Adipocyte (in vitro differentiated cells): ENCODE measurements around the gene ADAD2.

ENCODE experiments used
- DNase-seq: peaks from one replicate; pipeline ENCODE4 v3.0.0-alpha.2; 2015; ENCODE audit warnings: low read depth
- H3K27me3 ChIP-seq: replicated peaks from 2 replicates; pipeline ENCODE4 v1.7.0; 2013; ENCODE audit warnings: mild to moderate bottlenecking, low read length, moderate library complexity; ENCODE audit not compliant: control insufficient read depth, insufficient read depth
- H3K36me3 ChIP-seq: 2 replicates; pipeline ENCODE4 v1.7.0; 2013; ENCODE audit warnings: low read length, mild to moderate bottlenecking, moderate library complexity; ENCODE audit not compliant: control insufficient read depth, insufficient read depth, severe bottlenecking
- H3K4me1 ChIP-seq: 2 replicates; pipeline ENCODE4 v1.7.0; 2013; ENCODE audit warnings: mild to moderate bottlenecking, low read length, moderate library complexity; ENCODE audit not compliant: control insufficient read depth, insufficient read depth
- H3K4me3 ChIP-seq: 2 replicates; pipeline ENCODE4 v1.7.0; 2013; ENCODE audit warnings: mild to moderate bottlenecking, low read length, moderate library complexity
- H3K9ac ChIP-seq: 2 replicates; pipeline ENCODE4 v1.7.0; 2013; ENCODE audit warnings: mild to moderate bottlenecking, low read length, moderate library complexity
- H3K9me3 ChIP-seq: 2 replicates; pipeline ENCODE4 v1.7.0; 2013; ENCODE audit warnings: mild to moderate bottlenecking, low read length, moderate library complexity; ENCODE audit not compliant: control insufficient read depth

The ADAD2 gene

DNA sequence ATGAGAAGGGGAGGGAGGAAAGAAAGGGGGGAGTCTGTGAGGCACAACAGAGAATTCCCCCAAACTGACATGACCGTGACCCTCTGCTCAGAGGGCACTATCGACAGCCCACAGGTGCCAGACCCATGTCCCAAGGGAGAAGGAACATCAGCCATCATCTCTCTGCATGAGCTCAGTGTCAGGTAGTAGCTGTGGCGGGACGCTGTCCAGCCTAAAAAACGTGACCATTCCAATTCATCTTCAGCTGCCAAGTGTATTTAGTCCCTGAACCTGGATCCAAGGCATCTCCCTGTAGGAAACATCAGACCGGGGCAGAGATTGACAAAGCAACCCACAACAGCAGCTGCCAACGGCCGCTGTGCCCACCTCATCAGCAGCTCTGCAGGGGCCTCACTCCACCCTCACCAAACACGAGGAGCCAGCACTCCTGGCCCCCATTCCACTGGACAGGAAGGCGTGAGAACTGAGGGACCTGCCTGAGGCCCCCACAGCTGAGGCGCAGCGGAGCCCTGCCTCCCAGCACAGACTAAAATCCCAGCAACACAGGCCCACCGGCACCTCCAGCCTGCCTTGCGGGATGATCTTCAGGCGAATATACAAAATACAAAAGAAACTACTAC is 12.7 kb upstream of the ADAD2 start:
- DNase-seq = no peak
- Histone ChIP-seq H3K9ac (no peak overlapping the region), H3K36me3 (peaks cover 34% of the 10 kb centered on the region), H3K9me3 (no peaks in the 10 kb centered on the region), H3K27me3 (peaks cover 4% of the 10 kb centered on the region), H3K4me3 (no peak overlapping the region), H3K4me1 (peaks cover 35% of the 10 kb centered on the region)

DNA sequence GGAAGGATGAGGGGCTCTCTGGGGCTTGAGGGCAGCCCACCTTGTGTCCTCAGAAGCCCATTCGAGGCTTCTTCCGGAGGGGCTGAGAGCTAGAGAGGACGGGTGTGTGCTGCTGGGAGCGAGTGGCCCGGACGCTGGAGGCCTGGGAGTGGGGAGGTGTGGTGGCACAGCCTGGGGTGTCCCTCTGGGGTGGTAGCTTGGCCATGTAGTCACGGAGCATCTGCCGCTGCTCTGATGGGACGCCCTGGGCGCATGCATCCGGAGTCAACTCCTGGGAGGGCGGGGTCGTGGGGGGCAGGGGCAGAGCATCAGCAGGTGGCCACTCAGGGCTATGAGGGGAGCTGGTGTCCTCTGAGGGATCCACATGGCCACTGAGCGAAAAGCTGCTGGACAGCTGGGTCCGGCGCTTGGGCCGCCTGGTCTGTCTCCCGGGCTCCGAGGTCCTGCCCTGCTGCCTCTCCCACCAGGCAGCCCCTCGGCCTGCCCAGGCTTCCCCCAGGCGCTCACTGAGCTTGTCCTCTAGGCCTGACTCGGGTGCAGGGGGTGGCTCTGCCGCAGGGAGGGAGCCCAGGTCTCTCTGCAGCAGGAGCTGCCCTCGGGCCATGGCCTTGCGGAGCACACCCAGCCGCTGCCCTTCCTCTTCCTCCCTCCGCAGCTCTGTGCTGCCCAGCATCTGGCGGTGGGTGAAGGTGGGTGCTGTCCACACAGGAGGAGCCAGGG is 11.9 kb upstream of the ADAD2 start:
- H3K9me3 ChIP-seq = no peaks in the 10 kb centered on the region
- DNase-seq = no peak
- H3K9ac ChIP-seq = no peak overlapping the region
- peaks cover 2% of the 10 kb centered on the region for H3K27me3 ChIP-seq
- H3K4me1 ChIP-seq = peaks cover 35% of the 10 kb centered on the region
- H3K36me3 ChIP-seq = peaks cover 37% of the 10 kb centered on the region
- H3K4me3 ChIP-seq = no peak overlapping the region

DNA sequence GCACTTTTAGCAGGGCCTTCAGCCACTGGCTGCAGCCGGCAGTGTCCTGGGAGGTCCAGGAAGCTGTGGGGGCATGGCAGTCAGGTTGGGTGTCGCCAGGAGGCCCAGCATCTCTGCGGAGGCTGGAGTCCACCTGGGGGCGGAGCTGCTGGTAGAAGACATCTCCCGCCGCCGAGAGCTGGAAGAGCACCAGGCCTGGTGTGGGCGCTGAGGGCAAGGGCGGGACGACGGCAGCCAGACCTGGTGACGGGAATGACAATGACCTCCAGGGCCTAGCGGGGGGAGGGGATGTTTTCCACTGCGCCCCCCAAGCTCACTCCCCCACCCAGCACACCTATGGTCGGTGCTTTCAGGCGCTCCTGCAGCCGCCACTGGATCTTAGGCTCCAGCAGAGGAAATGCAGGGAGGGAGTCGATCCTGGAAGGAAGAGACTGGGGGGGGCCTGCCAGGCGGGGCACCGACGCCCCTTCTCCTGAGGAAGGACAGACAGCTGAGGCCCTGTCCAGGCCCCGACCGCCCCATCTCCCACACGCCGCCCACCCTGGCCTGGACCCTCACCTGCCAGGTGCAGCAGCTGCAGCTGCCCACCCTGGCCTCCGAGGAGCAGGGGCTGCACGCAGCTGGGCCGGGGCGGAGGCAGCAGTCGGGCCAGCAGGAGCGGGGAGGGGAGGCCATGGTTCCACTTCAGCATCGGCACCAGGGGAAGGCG is 11.2 kb upstream of the ADAD2 start:
- no peaks in the 10 kb centered on the region for H3K9me3 ChIP-seq
- DNase-seq = no peak

DNA sequence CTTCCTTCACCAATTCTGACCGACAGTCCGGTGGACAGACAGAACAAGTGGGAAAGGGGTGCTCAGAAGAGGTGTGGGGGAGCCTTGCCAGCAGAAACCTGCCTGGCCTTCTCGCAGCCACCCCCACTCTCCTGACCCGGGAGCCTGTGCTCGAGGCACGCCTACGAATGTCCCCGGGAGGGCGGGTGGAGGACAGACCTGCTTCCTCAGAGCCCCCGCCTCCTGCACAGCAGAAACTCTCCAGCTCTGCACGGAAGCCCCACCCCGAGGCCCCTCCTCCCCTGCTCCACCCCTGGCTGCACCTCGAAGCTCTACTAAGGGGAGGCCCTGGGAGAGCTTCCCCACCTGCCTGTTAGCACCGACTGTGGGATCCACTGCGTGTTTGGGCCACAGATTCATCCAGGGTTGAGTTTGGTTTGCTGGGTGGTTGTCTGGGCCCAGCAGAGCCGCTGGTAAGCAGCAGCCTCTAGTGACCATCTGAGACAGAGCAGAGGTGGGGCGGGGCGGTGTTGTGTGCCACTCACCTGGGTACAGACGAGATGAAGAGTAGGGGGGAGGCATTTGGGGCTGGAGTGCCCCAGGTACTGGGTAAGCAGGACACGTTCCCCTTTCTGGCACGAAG is 10.3 kb upstream of the ADAD2 start:
- peaks cover 28% of the 10 kb centered on the region for H3K4me1 ChIP-seq
- H3K4me3 ChIP-seq = no peak overlapping the region
- no peak for DNase-seq
- no peaks in the 10 kb centered on the region for H3K27me3 ChIP-seq
- H3K36me3 ChIP-seq = peaks cover 37% of the 10 kb centered on the region
- H3K9me3 ChIP-seq = no peaks in the 10 kb centered on the region
- no peak overlapping the region for H3K9ac ChIP-seq

More for the DNA sequence above, 11.2 kb upstream of the ADAD2 start:
- no peak overlapping the region for H3K9ac ChIP-seq
- peaks cover 37% of the 10 kb centered on the region for H3K36me3 ChIP-seq
- no peak overlapping the region for H3K4me3 ChIP-seq
- H3K27me3 ChIP-seq = no peaks in the 10 kb centered on the region
- H3K4me1 ChIP-seq = peaks cover 35% of the 10 kb centered on the region

DNA sequence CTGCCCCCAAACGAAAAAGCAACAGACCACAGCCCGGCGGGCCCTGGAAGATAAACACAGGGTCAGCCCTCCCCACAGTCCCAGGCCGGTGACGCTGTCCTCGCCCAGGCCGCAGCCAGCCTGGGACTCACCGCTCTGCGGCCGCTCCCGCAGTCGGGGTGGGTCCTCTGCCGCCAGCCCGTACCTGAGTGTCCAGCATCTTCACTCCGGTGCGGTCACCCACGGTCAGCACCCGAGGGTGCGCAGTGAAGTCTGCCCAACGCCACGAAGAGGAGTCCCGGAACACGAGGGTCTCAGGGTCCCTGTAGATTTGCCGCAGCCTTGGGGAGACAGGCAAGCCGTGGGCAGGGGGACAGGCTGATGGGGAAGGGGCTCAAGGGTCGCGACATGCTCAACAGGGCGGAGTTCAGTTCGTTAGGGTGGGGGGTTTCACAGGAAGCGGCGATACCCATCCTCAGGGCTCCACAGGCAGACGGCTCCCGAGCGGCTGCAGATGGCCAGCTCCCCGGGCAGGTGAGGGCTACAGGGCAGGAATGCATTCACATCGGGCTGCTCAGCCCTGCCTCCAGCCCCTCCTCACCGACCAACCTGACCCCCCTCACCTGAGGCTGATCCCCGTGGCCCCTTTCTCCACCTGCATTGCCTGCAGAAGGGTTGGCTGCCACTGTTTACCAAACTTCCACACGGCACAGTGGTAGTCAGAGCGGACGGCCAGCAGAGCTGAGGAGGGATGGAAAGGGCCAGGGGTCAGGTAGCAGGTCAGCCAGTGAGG is 9.6 kb upstream of the ADAD2 start:
- Histone ChIP-seq H3K27me3 (no peaks in the 10 kb centered on the region), H3K9me3 (no peaks in the 10 kb centered on the region), H3K9ac (no peak overlapping the region), H3K36me3 (peaks cover 37% of the 10 kb centered on the region), H3K4me1 (peaks cover 21% of the 10 kb centered on the region), H3K4me3 (no peak overlapping the region)
- no peak for DNase-seq

DNA sequence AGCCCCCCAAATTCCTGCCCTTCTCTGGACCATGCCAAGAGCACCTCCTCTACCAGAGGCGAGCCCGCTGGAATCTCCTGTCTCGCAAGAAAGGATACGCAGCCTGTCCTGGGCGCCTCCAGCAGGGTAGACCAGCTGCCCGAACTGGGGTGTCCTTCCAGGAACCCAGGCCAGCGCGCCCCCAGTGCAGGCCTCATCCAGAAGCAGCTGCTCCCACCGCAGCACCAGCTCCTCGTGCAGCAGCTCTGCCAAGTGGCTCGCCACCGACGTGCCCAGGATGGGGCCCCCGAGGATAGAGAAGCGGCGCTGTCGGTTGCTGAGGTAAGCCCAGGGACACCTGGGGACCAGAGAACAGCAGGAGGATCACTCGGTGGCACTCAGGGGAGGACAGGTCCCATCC is 8.9 kb upstream of the ADAD2 start:
- H3K4me1 ChIP-seq = peaks cover 14% of the 10 kb centered on the region
- no peak for DNase-seq
- H3K36me3 ChIP-seq = peaks cover 37% of the 10 kb centered on the region
- H3K4me3 ChIP-seq = no peak overlapping the region
- H3K27me3 ChIP-seq = no peaks in the 10 kb centered on the region
- H3K9me3 ChIP-seq = no peaks in the 10 kb centered on the region
- no peak overlapping the region for H3K9ac ChIP-seq

DNA sequence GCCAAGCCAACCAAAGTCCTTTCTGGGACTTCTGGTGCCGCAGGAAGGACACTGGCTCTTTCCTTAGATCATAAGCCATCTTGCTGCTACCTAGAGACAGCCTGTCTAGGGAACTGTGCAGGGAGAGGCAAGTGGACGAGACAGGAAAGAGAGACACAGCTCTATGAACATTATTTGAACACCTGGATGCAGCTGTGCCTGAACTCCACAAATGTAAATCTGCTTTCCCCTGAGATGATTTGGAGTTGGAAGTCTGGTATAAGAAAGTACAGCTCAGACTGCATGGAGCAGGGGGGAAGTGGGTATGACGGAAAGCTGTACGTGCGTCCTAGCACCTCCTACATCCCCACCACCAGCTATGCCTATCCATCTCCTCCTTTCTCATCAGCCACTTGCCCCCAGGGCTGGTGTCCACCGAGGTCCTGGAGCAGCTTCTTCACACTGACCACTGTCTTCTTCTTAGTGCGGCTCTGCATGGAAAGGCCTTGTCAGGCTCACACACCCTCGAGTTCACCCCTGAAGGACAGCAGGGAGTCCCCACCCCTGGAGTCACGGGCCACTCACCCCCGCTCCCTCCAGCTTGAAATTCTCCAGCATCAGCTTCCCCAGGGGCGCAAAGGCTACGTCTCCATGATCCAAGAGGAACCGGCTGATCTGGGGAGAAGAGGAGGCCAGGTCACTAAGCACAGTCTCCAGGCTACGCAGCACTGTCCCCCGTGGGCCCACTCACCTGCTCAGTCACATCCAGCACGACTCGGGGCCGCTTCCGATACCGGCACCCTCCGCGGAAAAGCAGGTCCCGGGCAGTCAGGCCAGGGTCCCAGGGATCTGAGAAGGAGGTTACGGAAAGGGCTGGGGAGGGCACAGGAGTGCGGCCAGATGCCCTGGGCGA is 8.0 kb upstream of the ADAD2 start:
- peaks cover 37% of the 10 kb centered on the region for H3K36me3 ChIP-seq
- H3K4me3 ChIP-seq = no peak overlapping the region
- no peaks in the 10 kb centered on the region for H3K27me3 ChIP-seq
- H3K9me3 ChIP-seq = no peaks in the 10 kb centered on the region
- peaks cover 5% of the 10 kb centered on the region for H3K4me1 ChIP-seq
- no peak overlapping the region for H3K9ac ChIP-seq
- DNase-seq = no peak

DNA sequence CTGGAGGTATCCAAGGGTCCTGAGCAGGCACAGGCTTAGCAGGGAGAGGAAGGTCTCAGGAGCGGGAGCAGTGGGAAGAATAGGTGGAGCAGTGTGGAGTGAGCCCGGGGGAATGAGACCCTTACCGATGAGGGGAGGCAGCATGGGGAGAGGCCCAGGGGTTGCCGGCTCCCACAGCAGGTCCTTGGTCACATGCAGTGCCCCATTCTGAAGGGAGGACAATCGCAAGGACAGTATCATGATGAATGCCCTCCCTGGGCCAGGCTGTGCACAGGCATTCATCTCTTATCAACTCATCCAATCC is 7.4 kb upstream of the ADAD2 start:
- Histone ChIP-seq H3K4me3 (no peak overlapping the region), H3K9ac (no peak overlapping the region), H3K9me3 (no peaks in the 10 kb centered on the region), H3K4me1 (no peaks in the 10 kb centered on the region), H3K36me3 (peaks cover 37% of the 10 kb centered on the region), H3K27me3 (no peaks in the 10 kb centered on the region)
- no peak for DNase-seq

DNA sequence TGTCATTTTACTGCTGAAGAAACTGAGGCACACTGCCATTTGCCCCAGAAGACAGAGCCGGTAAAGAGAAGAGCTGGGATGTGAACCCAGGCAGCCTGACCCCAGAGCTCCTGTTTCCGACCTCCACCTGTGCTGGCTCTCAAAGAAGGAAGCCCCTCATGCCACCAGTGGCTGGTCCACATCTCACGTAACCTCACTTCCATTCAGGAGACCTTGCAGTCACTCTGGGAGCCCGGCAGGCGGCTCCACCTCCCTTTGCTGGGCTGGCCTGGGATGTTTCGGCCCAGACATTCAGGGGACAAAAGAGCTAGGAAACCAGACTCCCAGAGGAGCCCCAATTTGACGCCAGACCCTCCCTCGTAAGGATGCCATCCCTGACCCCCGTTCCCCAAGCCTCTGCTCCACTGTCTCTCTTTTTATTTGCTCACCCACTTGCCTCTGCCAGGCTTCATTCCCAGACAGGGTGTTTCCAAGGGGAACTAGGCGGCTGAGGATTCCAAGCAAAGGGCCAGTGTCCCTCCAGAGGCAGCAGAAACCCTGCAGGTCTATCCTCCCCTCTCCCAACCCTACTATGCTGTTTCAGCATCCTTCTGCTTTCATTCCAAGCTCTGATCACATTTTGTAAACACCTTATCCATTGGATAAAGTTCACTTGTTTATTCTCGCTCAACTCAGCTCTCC is 6.9 kb upstream of the ADAD2 start:
- Histone ChIP-seq H3K9me3 (no peaks in the 10 kb centered on the region), H3K36me3 (peaks cover 37% of the 10 kb centered on the region), H3K9ac (no peak overlapping the region), H3K27me3 (no peaks in the 10 kb centered on the region), H3K4me3 (no peak overlapping the region), H3K4me1 (no peaks in the 10 kb centered on the region)
- no peak for DNase-seq

DNA sequence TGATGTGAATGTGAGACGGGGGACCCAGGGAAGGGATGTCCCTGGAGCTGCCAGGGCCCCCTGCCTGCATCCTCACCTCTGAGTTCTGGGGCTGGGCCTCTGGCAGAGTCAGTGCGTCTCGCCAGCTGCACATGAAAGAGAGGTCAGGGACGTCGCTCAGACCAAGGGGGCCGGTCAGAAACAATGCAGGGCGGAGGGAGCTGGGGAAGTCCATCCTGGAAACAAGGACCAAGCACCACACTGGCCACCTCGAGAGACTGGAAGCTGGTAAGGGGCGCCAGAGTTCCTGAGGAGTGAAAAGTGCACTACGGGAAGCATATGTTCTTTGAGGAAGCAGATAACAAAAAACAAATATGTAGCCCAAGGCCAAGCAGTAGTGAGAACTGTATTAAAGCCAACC is 6.2 kb upstream of the ADAD2 start:
- Histone ChIP-seq H3K4me1 (no peaks in the 10 kb centered on the region), H3K36me3 (peaks cover 32% of the 10 kb centered on the region), H3K9ac (no peak overlapping the region), H3K4me3 (no peak overlapping the region), H3K9me3 (no peaks in the 10 kb centered on the region), H3K27me3 (no peaks in the 10 kb centered on the region)
- no peak for DNase-seq
